GM12891 (cell line): ENCODE results near the gene ZSCAN21.

Experiments
- POLR2A ChIP-seq: IDR thresholded peaks from 2 replicates; pipeline ENCODE4 v1.6.1; 2011; ENCODE audit warnings: low read depth, low read length, control low read depth
- POLR2AphosphoS5 ChIP-seq: IDR thresholded peaks from 2 replicates; pipeline ENCODE4 v1.6.1; 2011; ENCODE audit warnings: low read depth, low read length, control low read depth
- TAF1 ChIP-seq: IDR thresholded peaks from 2 replicates; pipeline ENCODE4 v1.6.1; 2011; ENCODE audit warnings: low read depth, low read length, control low read depth

DNA sequence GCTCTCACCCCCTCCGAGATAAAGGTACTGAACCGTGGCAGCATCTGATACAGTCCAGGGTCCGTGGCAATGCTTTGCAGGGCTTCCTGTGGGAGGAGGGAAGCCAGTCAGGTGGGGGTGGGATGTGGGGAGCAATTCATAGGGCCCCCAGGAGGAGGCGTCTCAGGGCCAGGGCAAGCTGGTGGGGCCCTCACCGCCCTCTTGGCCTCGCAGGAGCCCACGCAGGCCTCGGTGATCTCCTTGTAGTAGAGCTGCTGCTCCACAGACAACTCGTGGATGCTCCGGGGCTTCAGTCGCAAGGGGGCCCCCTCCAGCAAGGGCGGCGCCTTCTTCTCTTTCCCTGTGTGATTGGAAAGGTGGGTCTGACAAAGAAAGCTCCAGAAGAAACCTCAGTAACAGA is 62.3 kb downstream of the ZSCAN21 start:
- TF ChIP-seq POLR2A (no peak), POLR2AphosphoS5 (no peak), TAF1 (no peak)
